PFSK-1 (cell line): ENCODE results near the gene TMEM89.

Experiments
- POLR2AphosphoS5 ChIP-seq: IDR thresholded peaks from 2 replicates; pipeline ENCODE4 v1.6.1; 2012; ENCODE audit warnings: low read depth, mild to moderate bottlenecking, control low read depth, low read length, moderate library complexity
- TAF1 ChIP-seq: IDR thresholded peaks from 2 replicates; pipeline ENCODE4 v1.6.1; 2012; ENCODE audit warnings: low read length, control low read depth, borderline replicate concordance; ENCODE audit not compliant: insufficient read depth
- TF ChIP-seq, protein P1 (sequence below), 2 experiments: IDR thresholded peaks; 2 replicates each; pipeline versions ENCODE4 v1.6.1 to v1.8.0; 2011 to 2012; ENCODE audit warnings: low read depth in 2 of 2, low read length in 2 of 2, control low read depth in 1 of 2, inconsistent platforms in 1 of 2, mild to moderate bottlenecking in 1 of 2, moderate library complexity in 1 of 2; ENCODE audit not compliant: insufficient read depth in 1 of 2

GRCh38 chr3:48664313-48664644 is 42.7 kb upstream of the TMEM89 start:
- no peak for TF ChIP-seq POLR2AphosphoS5
- TF ChIP-seq, protein P1, sequence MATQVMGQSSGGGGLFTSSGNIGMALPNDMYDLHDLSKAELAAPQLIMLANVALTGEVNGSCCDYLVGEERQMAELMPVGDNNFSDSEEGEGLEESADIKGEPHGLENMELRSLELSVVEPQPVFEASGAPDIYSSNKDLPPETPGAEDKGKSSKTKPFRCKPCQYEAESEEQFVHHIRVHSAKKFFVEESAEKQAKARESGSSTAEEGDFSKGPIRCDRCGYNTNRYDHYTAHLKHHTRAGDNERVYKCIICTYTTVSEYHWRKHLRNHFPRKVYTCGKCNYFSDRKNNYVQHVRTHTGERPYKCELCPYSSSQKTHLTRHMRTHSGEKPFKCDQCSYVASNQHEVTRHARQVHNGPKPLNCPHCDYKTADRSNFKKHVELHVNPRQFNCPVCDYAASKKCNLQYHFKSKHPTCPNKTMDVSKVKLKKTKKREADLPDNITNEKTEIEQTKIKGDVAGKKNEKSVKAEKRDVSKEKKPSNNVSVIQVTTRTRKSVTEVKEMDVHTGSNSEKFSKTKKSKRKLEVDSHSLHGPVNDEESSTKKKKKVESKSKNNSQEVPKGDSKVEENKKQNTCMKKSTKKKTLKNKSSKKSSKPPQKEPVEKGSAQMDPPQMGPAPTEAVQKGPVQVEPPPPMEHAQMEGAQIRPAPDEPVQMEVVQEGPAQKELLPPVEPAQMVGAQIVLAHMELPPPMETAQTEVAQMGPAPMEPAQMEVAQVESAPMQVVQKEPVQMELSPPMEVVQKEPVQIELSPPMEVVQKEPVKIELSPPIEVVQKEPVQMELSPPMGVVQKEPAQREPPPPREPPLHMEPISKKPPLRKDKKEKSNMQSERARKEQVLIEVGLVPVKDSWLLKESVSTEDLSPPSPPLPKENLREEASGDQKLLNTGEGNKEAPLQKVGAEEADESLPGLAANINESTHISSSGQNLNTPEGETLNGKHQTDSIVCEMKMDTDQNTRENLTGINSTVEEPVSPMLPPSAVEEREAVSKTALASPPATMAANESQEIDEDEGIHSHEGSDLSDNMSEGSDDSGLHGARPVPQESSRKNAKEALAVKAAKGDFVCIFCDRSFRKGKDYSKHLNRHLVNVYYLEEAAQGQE (IDR thresholded peaks at IDR 0.05; ENCODE audit: insufficient read depth in 1 of 2, low read depth in 2 of 2, low read length in 2 of 2), result no peak
- TF ChIP-seq TAF1, result no peak
